ENCODE data around the gene HMGCL. TPM values are rescaled to one million over a fixed set of nuclear protein-coding genes. Genes with fewer than 3 reads are reported as not detected.

Gene HMGCL
- total and polyA plus RNA-seq, 3 donors from 2014 or later: 38.8 to 54.3 (median 48.2) TPM

GRCh38 chr1:23793861-23794731 is 31.1 kb downstream of the HMGCL start:
- Histone ChIP-seq H3K4me3 (no peak overlapping the region), H3K9me3 (no peaks in the 10 kb centered on the region), H3K36me3 (ENCODE audit: low read depth, missing control alignments) (no peaks in the 10 kb centered on the region), H3K27me3 (no peaks in the 10 kb centered on the region), H3K4me1 (peaks cover 12% of the 10 kb centered on the region), H3K27ac (no peak overlapping the region)
- no peak for DNase-seq
- intact Hi-C loops (cut with DNase I; ENCODE audit: low total_unique reads): no loop called here
- TF ChIP-seq CTCF (IDR thresholded peaks at IDR 0.05) (no peak), POLR2A (IDR thresholded peaks at IDR 0.05) (no peak)
- 71 to 79% methylated on average over 12 to 21 of the region's 21 CpGs for WGBS, 2 donors

- Histone ChIP-seq H3K27ac (no peak overlapping the region), H3K9me3 (no peaks in the 10 kb centered on the region), H3K36me3 (ENCODE audit: low read depth, missing control alignments) (no peaks in the 10 kb centered on the region), H3K27me3 (no peaks in the 10 kb centered on the region), H3K4me3 (no peak overlapping the region), H3K4me1 (peaks cover 12% of the 10 kb centered on the region)
- intact Hi-C loops (cut with DNase I; ENCODE audit: low total_unique reads): no loop called here
- 71 to 73% methylated on average over 11 to 16 of the region's 16 CpGs for WGBS, 2 donors
- DNase-seq: no peak
- TF ChIP-seq POLR2A (IDR thresholded peaks at IDR 0.05): no peak
- no peak for TF ChIP-seq CTCF (IDR thresholded peaks at IDR 0.05)
Observed at GRCh38 chr1:23793018-23793781, 32.0 kb downstream of the HMGCL start.

GRCh38 chr1:23792151-23792945 is 32.9 kb downstream of the HMGCL start:
- Histone ChIP-seq H3K36me3 (ENCODE audit: low read depth, missing control alignments) (no peaks in the 10 kb centered on the region), H3K9me3 (no peaks in the 10 kb centered on the region), H3K27me3 (no peaks in the 10 kb centered on the region), H3K4me3 (no peak overlapping the region), H3K4me1 (peaks cover 12% of the 10 kb centered on the region), H3K27ac (no peak overlapping the region)
- 15 to 59% methylated on average over 4 to 19 of the region's 19 CpGs for WGBS, 2 donors
- intact Hi-C loops (cut with DNase I; ENCODE audit: low total_unique reads): no loop called here
- no peak for DNase-seq
- TF ChIP-seq CTCF (IDR thresholded peaks at IDR 0.05): no peak
- no peak for TF ChIP-seq POLR2A (IDR thresholded peaks at IDR 0.05)

GRCh38 chr1:23791516-23792047 is 33.6 kb downstream of the HMGCL start:
- H3K27me3 ChIP-seq: no peaks in the 10 kb centered on the region
- TF ChIP-seq POLR2A (IDR thresholded peaks at IDR 0.05) (no peak), CTCF (IDR thresholded peaks at IDR 0.05) (no peak)
- no peaks in the 10 kb centered on the region for H3K36me3 ChIP-seq (ENCODE audit: low read depth, missing control alignments)
- peak overlapping the region in 1 of 2 donors; percentile 51 for H3K27ac ChIP-seq
- no peaks in the 10 kb centered on the region for H3K9me3 ChIP-seq
- WGBS, 2 donors: 0 to 1% methylated on average over 14 to 15 of the region's 15 CpGs
- peaks cover 12% of the 10 kb centered on the region for H3K4me1 ChIP-seq
- intact Hi-C loops (cut with DNase I; ENCODE audit: low total_unique reads): no loop called here
- DNase-seq: no peak
- H3K4me3 ChIP-seq: peak overlapping the region; percentile 66 to 80
